GM12878 (cell line): ENCODE data around the gene NHEJ1. TPM values are rescaled to one million over a fixed set of nuclear protein-coding genes. Genes with fewer than 3 reads are reported as not detected.

Experiments used
- ATAC-seq: fragments of 200-7000 bp; cut with Tn5 transposase; 3 replicates; pipeline ENCODE4 v1.9.1; 2020; ENCODE audit warnings: mild to moderate bottlenecking, moderate library complexity
- BruUV-seq: library from RNA; stranded (reverse); fragments of 400-500 nt; replicated peaks from 2 replicates; lab custom pipeline; 2021; lab: Mats Ljungman, UMichigan
- CTCF ChIA-PET: fragments of 300-600 bp; sonication (Branson Sonifier 250); formaldehyde crosslinking; extraction: SDS; loops from one replicate; lab custom pipeline; 2021; ENCODE audit warnings: inconsistent platforms; lab: Yijun Ruan, JAX
- POLR2A ChIA-PET: fragments of 350-600 bp; formaldehyde crosslinking; extraction: SDS; loops from one replicate; lab custom pipeline; 2021; ENCODE audit warnings: inconsistent platforms; lab: Charles Lee
- RAD21 ChIA-PET: fragments of 300-600 bp; sonication (Branson Sonifier 250); formaldehyde crosslinking; loops from one replicate; lab custom pipeline; 2023; ENCODE audit warnings: antibody characterized with exemption; ENCODE audit not compliant: unreplicated experiment; lab: Charles Lee
- SMC1A ChIA-PET: fragments of 300-600 bp; sonication (Branson Sonifier 250); formaldehyde crosslinking; loops from one replicate; lab custom pipeline; 2023; ENCODE audit not compliant: unreplicated experiment, uncharacterized antibody; lab: Charles Lee
- DNase-seq: peaks from one replicate; pipeline ENCODE4 v3.0.0-alpha.2; 2011; ENCODE audit warnings: low read depth, low spot score
- FAIRE-seq: peaks from 3 replicates; lab custom pipeline; 2011; peaks lifted over from hg19 to GRCh38; lab: Jason Lieb, UNC
- H2AFZ ChIP-seq: 2 replicates; pipeline ENCODE4 v1.6.0; 2011; ENCODE audit warnings: low read depth, low read length, control low read depth; ENCODE audit not compliant: control insufficient read depth
- H3K27ac ChIP-seq: 2 replicates; pipeline ENCODE4 v1.5.1; 2011; ENCODE audit warnings: control low read depth; ENCODE audit not compliant: control insufficient read depth, insufficient read depth
- H3K27me3 ChIP-seq, 2 experiments: replicated peaks in 1 of 2; 2 replicates each; pipeline versions ENCODE4 v1.6.0 to v1.6.1; 2011; ENCODE audit warnings: low read length in 1 of 2; ENCODE audit not compliant: control insufficient read depth in 2 of 2, insufficient read depth in 2 of 2
- H3K36me3 ChIP-seq, 2 experiments: 2 replicates each; pipeline ENCODE4 v1.5.1; 2011; ENCODE audit warnings: low read length in 1 of 2; ENCODE audit not compliant: control insufficient read depth in 2 of 2, insufficient read depth in 2 of 2
- H3K4me1 ChIP-seq: 2 replicates; pipeline ENCODE4 v1.6.1; 2011; ENCODE audit warnings: mild to moderate bottlenecking, low read length, moderate library complexity, mixed read lengths; ENCODE audit not compliant: control insufficient read depth, insufficient read depth
- H3K4me2 ChIP-seq: 2 replicates; pipeline ENCODE4 v1.6.0; 2011; ENCODE audit warnings: control low read depth; ENCODE audit not compliant: control insufficient read depth, insufficient read depth
- H3K4me3 ChIP-seq: fragments of 200-600 bp; sonication (generic); 2 replicates; pipeline ENCODE4 v1.5.1; 2016
- H3K79me2 ChIP-seq: 2 replicates; pipeline ENCODE4 v1.6.0; 2011; ENCODE audit warnings: low read length; ENCODE audit not compliant: control insufficient read depth, insufficient read depth
- H3K9ac ChIP-seq: 2 replicates; pipeline ENCODE4 v1.8.0; 2011; ENCODE audit warnings: low read length, control low read depth, mixed read lengths; ENCODE audit not compliant: control insufficient read depth, insufficient read depth
- H3K9me3 ChIP-seq: replicated peaks from 3 replicates; pipeline ENCODE4 v1.5.1; 2011; ENCODE audit warnings: mild to moderate bottlenecking, low read length; ENCODE audit not compliant: control insufficient read depth, insufficient read depth
- H4K20me1 ChIP-seq: 2 replicates; pipeline ENCODE4 v1.6.0; 2011; ENCODE audit not compliant: control insufficient read depth, insufficient read depth
- GATAD2B ChIP-seq: fragments of 450-650 bp; conservative IDR thresholded peaks from 2 replicates; pipeline ENCODE4 v1.6.1; 2017; ENCODE audit warnings: low read depth, mild to moderate bottlenecking, moderate library complexity
- NKRF ChIP-seq: fragments of 450-650 bp; conservative IDR thresholded peaks from 2 replicates; pipeline ENCODE4 v1.6.1; 2017; ENCODE audit warnings: mild to moderate bottlenecking, moderate library complexity
- SPI1 ChIP-seq: IDR thresholded peaks from 2 replicates; pipeline ENCODE4 v1.6.1; 2011; ENCODE audit warnings: low read depth, mild to moderate bottlenecking, low read length, moderate library complexity, borderline replicate concordance; ENCODE audit not compliant: insufficient read depth
- WGBS: methylation state at CpG from one replicate; pipeline ENCODE4 v1.1.6; 2016; ENCODE audit warnings: low lambda C conversion rate; ENCODE audit not compliant: insufficient replicate concordance, insufficient coverage; ENCODE audit errors: missing lambda C conversion rate; 5-methylcytosine and 5-hydroxymethylcytosine counted together
- in situ Hi-C: fragments of 300-500 bp; cut with MboI; formaldehyde crosslinking; loops from 9 replicates; pipeline ENCODE4 v1.14.3; 2018; ENCODE audit warnings: mixed read lengths
- intact Hi-C: fragments of 100-400 bp; cut with micrococcal nuclease; formaldehyde crosslinking; loops from one replicate; pipeline ENCODE4 v1.14.2; 2022; ENCODE audit not compliant: unreplicated experiment
- polyA plus RNA-seq, 11 experiments: library from polyadenylated mRNA; depleted of rRNA in 4 of 11; unstranded in 6 of 11; stranded (reverse) in 5 of 11; fragments of >200 nt; fragmentation: Nextera tagmentation in 4 of 11; fragmentation: Illumina TruSeq in 1 of 11; extraction: Ambion mirVana in 4 of 11; extraction: Trizol in 1 of 11; gene quantifications; 1 replicate in 1 of 11; 2 replicates in 10 of 11; pipeline versions ENCODE4 v1.2.1 to v1.2.3, GENCODE V29; 2011 to 2016; ENCODE audit warnings: inconsistent platforms in 2 of 11, missing spikeins in 2 of 11, low read depth in 1 of 11
- total RNA-seq, 4 experiments: library from RNA; depleted of rRNA in 3 of 4; stranded (reverse); fragments of >200 nt in 3 of 4; fragmentation: Illumina TruSeq in 1 of 4; extraction: Trizol in 1 of 4; gene quantifications; 2 replicates each; pipeline versions ENCODE4 v1.2.1 to v1.2.3, GENCODE V29; 2013 to 2021

The NHEJ1 gene
- total and polyA plus RNA-seq, 10 of the 15 experiments (the other 5 are each of a cell fraction or from before 2014, with no cell fraction given) = 11.8 to 20.2 (median 17.0) TPM

GRCh38 chr2:219178377-219179175 lies 18.0 kb upstream of the NHEJ1 start:
- ChIA-PET CTCF (interaction anchor here (1.0 to 1.9 kb wide), 2 partner anchors 8 to 22 kb away, joined by 3 to 8 read pairs; partner anchors contain the start of gene SLC23A3), POLR2A (interaction anchor here (1.0 to 1.2 kb wide), 2 partner anchors 22 to 29 kb away, joined by 3 read pairs; no protein-coding TSS in a partner anchor), RAD21 (no interaction called here), SMC1A (interaction anchor here (1.0 to 1.7 kb wide), 2 partner anchors 8 to 14 kb away, joined by 3 to 4 read pairs; no protein-coding TSS in a partner anchor)
- FAIRE-seq = no peak
- no peaks in the 10 kb centered on the region for H4K20me1 ChIP-seq
- H3K9me3 ChIP-seq = no peaks in the 10 kb centered on the region
- peaks cover 32% of the 10 kb centered on the region for H3K79me2 ChIP-seq
- peaks cover 10 to 15% of the 10 kb centered on the region in 2 experiments for H3K36me3 ChIP-seq
- H3K4me2 ChIP-seq = peak overlapping the region; percentile 89
- intact Hi-C loops (loop anchor here (5.0 kb wide), 3 partner anchors 99 to 209 kb away; partner anchors contain the start of genes DNAJB2 and DNPEP), in situ Hi-C loops (no loop called here)
- no peaks in the 10 kb centered on the region for H3K27me3 ChIP-seq
- H3K9ac ChIP-seq = peak overlapping the region; percentile 72
- no TSS peak for BruUV-seq
- H3K27ac ChIP-seq = peak overlapping the region; percentile 49
- TF ChIP-seq GATAD2B (0 out of 2 replicates have a peak, but pooled peaks have one; percentile 0), NKRF (peak; percentile 70), SPI1 (no peak)
- H3K4me3 ChIP-seq = peak overlapping the region; percentile 83
- ATAC-seq = peak; percentile 2
- H3K4me1 ChIP-seq = peaks cover 10% of the 10 kb centered on the region
- no peak for DNase-seq
- WGBS = 1% methylated on average over 30 of the region's 45 CpGs
- H2AFZ ChIP-seq = peak overlapping the region; percentile 77
